Uterus (tissue), 2 donors: ENCODE measurements around the gene PIR.

ENCODE experiments used
- POLR2A ChIP-seq, 2 donors: fragments of 450-650 bp; IDR thresholded peaks; one replicate each; pipeline ENCODE4 v1.6.1; 2016; ENCODE audit warnings: antibody characterized with exemption in 2 of 2, mild to moderate bottlenecking in 1 of 2, moderate library complexity in 1 of 2
- TF ChIP-seq, protein P1 (sequence below), 4 experiments: fragments of 200-600 bp in 2 of 4; fragments of 450-650 bp in 2 of 4; sonication (generic) in 2 of 4; IDR thresholded peaks; one replicate each; pipeline ENCODE4 v1.5.1; 2016 to 2019; ENCODE audit warnings: antibody characterized with exemption in 4 of 4, mild to moderate bottlenecking in 2 of 4, moderate library complexity in 1 of 4

DNA sequence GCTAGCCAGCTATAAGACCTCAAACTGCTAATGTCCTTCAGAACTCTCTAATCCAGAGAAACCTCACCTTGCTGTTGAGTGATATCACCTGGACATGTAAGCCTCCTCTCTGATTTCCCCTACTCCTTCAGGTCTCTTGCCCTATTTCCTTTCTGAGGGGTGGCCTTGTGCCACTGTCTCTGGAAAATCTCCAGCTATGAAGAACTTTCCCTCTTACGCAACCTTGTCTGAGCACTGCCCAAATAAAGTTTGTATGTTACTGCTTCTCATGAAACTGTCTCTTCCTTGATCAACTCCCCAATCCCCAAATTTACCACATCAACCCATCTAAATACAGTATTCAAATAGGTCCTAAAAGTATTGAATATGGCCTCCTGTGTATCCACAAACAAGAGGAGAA, 55.4 kb downstream of the PIR start:
- TF ChIP-seq, protein P1, sequence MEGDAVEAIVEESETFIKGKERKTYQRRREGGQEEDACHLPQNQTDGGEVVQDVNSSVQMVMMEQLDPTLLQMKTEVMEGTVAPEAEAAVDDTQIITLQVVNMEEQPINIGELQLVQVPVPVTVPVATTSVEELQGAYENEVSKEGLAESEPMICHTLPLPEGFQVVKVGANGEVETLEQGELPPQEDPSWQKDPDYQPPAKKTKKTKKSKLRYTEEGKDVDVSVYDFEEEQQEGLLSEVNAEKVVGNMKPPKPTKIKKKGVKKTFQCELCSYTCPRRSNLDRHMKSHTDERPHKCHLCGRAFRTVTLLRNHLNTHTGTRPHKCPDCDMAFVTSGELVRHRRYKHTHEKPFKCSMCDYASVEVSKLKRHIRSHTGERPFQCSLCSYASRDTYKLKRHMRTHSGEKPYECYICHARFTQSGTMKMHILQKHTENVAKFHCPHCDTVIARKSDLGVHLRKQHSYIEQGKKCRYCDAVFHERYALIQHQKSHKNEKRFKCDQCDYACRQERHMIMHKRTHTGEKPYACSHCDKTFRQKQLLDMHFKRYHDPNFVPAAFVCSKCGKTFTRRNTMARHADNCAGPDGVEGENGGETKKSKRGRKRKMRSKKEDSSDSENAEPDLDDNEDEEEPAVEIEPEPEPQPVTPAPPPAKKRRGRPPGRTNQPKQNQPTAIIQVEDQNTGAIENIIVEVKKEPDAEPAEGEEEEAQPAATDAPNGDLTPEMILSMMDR (IDR thresholded peaks at IDR 0.05): no peak
- TF ChIP-seq POLR2A (IDR thresholded peaks at IDR 0.05): no peak
